ENCODE results near the gene RPE65.

GRCh38 chr1:68383092-68383491 is 66.7 kb downstream of the RPE65 start:
- TF ChIP-seq POLR2AphosphoS5 (IDR thresholded peaks at IDR 0.05; ENCODE audit: low read depth) (no peak), REST (IDR thresholded peaks at IDR 0.05; ENCODE audit: unreplicated experiment) (no peak), EZH2 (IDR thresholded peaks at IDR 0.05; ENCODE audit: low read depth, unreplicated experiment) (no peak), ZNF331 (CRISPR knock-in tag; IDR thresholded peaks at IDR 0.05; ENCODE audit: low read depth) (no peak), JUNB (IDR thresholded peaks at IDR 0.05; ENCODE audit: unreplicated experiment) (no peak), CREB1 (CRISPR knock-in tag; IDR thresholded peaks at IDR 0.05; ENCODE audit: low read depth) (no peak), EZH2phosphoT487 (IDR thresholded peaks at IDR 0.05; ENCODE audit: unreplicated experiment) (no peak), NANOG (IDR thresholded peaks at IDR 0.05; ENCODE audit: borderline replicate concordance) (no peak), ZNF462 (CRISPR knock-in tag; IDR thresholded peaks at IDR 0.05) (no peak), STAT1 (IDR thresholded peaks at IDR 0.05; ENCODE audit: unreplicated experiment) (no peak)
- TF ChIP-seq, protein P1, sequence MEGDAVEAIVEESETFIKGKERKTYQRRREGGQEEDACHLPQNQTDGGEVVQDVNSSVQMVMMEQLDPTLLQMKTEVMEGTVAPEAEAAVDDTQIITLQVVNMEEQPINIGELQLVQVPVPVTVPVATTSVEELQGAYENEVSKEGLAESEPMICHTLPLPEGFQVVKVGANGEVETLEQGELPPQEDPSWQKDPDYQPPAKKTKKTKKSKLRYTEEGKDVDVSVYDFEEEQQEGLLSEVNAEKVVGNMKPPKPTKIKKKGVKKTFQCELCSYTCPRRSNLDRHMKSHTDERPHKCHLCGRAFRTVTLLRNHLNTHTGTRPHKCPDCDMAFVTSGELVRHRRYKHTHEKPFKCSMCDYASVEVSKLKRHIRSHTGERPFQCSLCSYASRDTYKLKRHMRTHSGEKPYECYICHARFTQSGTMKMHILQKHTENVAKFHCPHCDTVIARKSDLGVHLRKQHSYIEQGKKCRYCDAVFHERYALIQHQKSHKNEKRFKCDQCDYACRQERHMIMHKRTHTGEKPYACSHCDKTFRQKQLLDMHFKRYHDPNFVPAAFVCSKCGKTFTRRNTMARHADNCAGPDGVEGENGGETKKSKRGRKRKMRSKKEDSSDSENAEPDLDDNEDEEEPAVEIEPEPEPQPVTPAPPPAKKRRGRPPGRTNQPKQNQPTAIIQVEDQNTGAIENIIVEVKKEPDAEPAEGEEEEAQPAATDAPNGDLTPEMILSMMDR (conservative IDR thresholded peaks at IDR 0.05; ENCODE audit: low read depth in 2 of 2) = no peak
- TF ChIP-seq, protein P2, sequence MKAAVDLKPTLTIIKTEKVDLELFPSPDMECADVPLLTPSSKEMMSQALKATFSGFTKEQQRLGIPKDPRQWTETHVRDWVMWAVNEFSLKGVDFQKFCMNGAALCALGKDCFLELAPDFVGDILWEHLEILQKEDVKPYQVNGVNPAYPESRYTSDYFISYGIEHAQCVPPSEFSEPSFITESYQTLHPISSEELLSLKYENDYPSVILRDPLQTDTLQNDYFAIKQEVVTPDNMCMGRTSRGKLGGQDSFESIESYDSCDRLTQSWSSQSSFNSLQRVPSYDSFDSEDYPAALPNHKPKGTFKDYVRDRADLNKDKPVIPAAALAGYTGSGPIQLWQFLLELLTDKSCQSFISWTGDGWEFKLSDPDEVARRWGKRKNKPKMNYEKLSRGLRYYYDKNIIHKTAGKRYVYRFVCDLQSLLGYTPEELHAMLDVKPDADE (IDR thresholded peaks at IDR 0.05) = no peak

All from GM23338 (cell line).